NCI-H2196 (cell line): ENCODE data around the gene SEC31B.

Experiments used
- DNase-seq: peaks from one replicate; lab custom pipeline; 2025; ENCODE audit not compliant: unreplicated experiment; lab: John Stamatoyannopoulos, UW

SEC31B gene

DNA sequence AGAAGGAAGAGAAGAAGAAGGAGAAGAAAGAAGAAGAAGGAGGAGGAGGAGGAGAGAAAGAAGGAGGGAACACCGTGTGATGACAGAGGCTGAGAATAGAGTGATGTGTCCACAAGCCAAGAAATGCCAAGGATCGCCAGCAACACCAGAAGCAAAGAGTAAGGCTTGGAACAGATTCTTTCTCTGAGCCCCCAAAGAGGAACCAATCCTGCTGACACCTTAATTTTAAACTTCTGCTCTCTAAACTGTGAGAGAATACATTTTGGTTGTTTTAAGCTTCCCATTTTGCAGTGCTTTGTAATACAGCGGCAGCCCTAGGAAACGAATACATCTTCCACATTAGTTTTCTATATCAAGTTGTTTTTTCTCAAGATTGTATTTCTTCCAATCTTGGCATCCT is 70.7 kb downstream of the SEC31B start:
- no peak for DNase-seq

DNA sequence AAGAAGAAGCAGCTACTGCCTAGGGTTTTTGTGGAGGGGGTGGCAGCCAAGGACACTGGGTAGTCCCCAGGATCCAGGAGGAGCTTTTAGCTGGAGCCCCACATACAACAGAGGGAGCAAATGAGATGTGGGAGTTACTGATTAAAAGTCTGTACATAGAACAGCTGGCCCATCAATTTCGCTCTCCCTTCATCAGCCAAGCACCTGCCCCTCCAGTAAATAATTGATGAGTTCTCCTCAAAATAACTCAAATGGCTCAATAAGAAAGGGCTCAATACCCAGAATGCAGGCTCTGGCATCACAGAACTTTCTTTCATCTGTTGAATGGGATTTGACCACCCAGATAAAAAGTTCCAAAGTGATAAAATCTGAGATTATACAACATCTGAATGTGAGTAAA is 72.0 kb downstream of the SEC31B start:
- DNase-seq: no peak

DNA sequence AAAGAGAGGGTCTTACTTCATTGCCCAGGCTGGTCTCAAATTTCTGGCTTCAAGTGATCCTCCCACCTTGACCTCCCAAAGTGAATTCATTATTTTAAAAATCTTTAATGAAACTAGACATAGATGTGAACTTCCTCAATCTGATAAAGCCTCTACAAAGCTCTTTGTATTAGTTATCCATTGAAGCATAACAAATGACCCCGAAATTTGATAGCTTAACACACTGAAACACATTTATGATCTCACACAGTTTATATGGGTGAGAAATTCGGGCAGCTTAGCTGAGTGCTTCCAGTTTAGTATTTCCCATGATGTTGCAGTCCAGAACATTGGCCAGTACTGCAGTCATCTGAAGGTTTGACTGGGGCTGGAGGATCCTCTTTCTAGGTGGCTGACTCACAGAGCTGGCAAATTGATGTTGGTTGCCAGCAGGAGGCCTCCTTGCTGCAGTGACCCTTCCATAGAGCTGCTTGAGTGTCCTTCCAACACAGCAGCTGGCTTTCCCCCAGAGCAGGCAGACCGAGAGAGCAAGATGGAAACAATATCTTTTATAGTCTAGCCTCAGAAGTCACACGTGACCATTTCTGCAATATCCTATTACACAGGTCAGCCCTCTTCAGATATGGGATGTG is 73.4 kb downstream of the SEC31B start:
- DNase-seq: no peak

DNA sequence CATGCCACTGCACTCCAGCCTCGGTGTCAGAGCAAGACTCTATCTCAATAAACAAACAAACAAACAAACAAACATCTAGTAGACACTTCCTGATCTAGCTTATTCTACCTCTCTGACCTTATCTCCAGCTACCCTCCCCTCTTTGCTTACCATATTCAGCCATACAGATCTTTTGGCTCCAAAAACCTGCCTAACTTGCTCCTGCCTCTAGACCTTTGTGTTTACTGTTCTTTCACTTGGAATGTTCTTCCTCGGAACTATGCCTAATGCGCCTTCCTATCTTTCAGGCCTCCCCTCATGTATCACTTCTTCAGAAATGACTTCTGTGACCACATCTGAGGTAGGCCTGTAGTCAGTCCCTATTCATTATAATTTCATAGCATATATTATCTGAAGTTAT is 77.1 kb downstream of the SEC31B start:
- no peak for DNase-seq

DNA sequence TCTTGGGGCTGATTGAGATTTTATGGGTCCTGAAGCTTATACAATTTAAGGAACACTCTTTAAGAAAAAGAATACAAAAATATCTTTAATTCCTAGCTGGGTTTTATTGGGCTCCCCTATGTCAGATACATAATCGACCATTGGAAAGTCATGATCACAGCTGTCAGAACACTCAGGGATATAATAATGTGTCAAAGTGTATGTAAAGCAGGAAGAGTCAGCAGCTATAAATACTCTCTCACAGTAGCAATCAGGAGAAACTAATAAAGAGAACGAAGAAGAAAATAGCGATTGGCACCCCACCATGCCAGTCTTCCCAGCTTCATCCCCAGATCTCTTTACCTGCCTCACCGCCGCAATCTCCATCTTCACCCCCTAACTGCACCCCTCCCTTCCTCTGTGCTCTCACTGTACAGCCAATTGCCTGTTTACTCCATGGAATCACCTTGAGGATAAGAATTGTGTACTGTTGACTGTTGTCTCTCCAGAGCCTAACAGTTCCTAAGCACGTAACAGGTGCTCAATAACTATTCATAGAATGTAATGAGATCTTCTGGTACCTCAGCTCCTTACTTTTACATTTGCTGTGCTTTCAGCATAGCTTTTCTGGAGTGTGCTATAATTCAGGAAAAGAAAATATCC is 80.9 kb downstream of the SEC31B start:
- DNase-seq: no peak
